Stimulated activated naive CD4-positive, alpha-beta T cell treated with Interleukin-2 at 50 U/mL for 16 hours (primary cell): ENCODE data around the gene DUS2.
A peak's percentile ranks its signal among the peaks of the same experiment; 100 is the strongest.

Experiments
- DNase-seq: peaks from one replicate; lab custom pipeline; 2025; lab: John Stamatoyannopoulos, UW

The DUS2 gene

DNA sequence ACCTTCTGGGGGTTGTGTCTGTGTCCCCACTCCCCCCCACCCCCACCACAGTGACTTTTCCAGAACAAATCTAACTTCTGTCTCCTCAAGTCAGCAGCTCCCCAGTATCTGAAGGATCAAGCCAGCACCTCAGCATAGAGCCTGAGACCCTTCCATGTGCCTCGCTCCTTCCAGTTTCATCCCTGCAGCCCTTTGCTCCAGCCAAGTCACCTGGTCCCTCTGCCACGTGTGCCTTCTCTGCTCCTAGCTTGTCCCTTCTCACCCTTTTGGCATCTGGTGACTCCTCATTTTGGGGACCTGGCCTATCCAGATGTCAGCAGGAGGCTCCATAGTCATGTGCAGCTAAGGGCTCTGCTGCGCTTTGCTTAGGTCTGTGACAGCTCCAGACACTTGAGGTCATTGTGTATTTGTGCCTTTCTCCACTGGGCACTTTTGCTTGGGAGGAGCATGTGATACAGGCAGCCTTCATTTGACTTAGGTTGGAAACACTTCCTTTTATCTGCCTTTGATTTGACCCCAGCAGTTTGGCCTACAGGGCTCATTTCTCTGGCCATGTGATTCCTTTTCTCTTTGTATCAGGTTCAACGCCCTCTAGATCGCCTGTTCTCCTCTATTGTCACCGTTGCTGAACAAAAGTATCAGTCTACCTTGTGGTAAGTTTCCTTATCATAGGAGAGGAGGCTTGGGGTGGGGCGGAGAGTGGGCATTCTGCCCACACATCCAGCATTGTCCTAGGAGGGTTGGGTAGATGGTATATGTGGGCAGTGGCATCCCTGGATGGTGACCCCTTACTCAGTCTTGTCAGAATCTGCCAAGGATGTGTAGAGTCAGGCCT lies 55.0 kb downstream of the DUS2 start:
- DNase-seq, result no peak

DNA sequence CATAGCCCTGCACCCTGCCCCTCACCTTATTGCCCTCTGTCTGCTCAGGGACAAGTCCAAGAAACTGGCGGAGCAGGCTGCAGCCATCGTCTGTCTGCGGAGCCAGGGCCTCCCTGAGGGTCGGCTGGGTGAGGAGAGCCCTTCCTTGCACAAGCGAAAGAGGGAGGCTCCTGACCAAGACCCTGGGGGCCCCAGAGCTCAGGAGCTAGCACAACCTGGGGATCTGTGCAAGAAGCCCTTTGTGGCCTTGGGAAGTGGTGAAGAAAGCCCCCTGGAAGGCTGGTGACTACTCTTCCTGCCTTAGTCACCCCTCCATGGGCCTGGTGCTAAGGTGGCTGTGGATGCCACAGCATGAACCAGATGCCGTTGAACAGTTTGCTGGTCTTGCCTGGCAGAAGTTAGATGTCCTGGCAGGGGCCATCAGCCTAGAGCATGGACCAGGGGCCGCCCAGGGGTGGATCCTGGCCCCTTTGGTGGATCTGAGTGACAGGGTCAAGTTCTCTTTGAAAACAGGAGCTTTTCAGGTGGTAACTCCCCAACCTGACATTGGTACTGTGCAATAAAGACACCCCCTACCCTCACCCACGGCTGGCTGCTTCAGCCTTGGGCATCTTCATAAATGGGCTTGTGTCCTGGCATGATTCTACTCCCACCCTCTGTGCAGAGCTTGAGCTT lies 55.8 kb downstream of the DUS2 start:
- DNase-seq, result no peak

DNA sequence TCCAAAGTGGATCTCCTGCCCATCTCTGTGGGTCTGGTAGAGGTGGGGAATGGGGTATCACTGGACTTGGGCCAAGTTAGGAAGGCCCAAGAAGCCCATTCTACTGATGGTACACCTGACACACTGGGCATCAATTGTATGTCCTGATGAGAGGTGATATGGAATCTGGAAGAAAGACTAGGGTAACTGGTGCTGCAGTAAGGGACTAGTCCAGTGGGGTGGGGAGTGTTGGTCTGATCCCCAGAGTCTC lies 56.2 kb downstream of the DUS2 start:
- no peak for DNase-seq

DNA sequence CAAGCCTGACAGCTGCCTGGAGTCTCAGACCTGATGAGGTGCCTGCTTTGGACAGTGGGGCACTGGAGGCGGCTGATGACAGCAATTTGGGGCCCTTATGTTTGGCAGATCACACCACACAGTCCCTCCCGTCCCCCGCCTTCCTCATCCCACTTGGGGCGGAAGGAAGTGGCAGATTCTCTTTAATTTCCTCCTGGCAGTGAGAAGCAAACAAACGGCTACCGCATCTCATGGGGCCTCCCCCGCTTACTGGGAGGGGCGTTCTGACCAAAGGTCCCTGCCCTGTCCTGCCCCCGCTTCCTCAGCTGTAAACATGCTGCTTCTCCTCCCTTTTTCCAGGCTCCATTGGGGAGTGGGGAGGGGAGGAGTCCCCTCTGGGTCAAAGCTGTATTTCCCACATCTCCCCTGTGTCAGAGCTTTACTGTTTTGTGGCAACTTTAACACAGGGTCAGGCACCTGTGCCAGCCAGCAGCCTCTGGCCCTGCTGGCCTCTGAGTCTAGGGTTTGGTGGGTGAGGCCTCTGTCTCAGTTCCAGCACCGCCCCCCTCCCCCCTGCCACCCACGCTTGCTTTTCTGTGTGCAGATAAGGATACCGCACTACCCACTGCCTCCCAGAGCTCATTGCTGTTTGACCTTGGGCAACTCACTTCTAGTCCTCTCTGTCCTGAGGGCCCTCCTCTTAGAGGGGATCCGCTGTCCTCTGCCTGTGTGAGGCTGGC lies 56.7 kb downstream of the DUS2 start:
- peak; percentile 69 for DNase-seq

DNA sequence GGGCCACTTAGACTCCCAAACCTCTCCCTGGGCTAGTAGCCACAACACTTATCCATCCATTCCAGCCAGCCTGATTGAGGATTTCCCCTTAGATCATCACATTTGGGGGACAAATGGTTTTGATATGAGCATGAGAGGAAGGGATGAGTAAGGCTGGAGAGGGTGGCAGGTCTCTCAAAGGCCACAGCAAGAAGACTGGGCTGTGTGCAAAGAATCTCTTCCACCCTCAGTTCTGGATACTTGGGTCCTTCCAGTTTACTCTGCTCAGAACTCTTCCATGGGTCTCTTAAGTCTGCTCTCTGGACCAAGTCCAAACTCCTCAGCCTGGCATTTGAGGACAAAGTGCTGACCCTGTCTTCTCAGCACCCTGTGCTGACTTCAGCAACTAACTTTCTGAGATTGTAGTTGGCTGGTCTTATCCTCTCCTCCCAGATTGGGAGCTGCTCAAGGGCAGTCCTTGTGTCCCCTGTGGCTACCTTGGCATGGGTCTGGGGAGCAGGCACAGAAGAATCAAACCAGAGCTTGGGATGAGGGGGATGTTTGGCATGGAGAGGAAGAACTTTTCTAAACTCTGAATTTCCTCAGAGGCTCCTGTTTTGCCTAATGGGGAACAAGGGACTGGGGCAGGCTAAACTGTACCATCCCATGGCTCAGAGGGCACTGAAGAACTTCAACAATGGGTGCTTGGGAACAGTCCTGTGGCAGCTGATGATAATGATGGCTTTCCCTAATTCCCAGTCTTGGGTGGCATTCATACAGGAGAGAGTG lies 59.0 kb downstream of the DUS2 start:
- no peak for DNase-seq

DNA sequence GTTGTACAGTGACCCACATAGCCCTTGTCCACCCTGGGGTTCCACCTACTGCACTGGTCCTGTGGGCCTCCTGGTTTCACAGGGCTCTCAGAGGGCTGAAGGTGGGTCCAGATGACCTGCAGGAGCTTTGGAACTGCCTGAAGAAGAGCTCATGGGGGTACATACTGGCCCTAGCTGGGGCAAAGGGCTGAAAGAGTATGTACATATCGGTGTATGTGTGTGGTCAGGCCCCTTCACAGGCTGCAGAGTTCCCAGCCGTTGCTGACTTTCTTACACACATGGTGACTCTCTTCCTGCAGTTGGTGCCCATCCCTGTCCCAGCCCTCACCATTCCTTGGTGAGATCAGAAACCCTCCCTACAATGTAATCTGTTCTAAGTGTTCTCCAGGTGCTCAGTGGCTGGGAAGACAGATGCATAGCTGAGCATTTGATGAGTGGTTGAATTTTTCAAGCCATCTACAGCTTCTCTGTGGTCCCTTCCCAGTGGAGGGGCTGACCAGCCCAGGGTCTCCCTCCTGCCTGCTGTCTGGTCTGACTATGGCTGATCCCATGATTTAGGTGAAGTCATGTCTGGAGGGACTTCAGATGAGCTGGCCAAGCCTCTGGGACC lies 59.6 kb downstream of the DUS2 start:
- DNase-seq, result no peak

DNA sequence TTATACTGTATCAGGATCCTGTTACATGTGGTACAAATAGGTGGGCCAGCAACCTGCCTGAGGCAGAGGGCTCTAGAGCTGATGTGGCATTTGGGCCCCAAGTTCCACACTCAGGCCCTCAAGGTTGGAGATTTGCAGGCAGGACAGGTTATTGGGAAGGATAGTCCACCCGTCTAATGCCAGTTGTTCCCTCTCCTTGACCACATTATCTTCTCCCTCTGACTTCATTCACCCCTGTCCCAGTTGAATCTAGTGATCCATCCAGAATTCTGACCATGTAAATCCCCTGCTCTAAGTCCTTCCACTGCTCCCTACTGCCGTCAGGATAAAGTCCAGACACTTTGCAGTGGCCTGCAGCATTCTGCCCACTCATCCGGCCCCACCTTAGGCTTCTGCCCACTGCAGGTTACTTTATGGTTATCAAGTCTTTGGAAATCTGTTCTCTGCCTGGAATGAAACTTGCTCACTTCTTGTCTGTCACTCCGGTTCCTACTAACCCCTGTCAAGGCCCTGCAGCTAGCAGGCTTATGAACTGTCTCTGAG lies 60.2 kb downstream of the DUS2 start:
- no peak for DNase-seq

DNA sequence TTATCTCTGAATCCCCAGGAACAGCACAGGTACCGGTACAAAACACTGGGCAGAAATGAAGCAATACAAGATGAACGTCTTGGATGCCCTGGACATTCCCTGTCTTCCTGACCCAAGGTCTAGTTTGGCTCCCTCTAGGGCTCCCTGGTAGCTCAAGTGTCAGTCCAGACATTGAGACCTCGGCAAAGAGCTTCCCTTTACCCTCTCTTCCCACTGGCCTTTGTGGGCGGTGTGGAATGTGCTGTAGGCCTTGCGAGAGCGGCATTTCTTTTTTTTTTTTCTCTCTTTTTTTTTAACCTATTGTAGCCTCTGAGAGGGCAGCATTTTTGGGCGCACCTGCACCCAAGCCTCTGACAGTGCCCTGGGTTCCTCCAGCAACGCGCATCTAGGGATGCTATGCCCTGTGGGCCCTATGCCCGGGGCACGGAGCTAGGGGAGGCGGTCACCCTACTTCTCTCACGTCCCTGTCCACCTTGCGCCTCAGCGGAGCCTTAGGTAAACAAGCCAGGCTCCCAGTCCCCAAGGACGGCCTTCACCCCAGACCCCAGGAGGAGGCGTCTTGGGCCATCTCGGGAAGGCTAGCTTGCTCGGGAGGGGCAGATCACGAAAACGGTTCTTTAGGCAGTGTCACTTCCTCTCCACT lies 60.9 kb downstream of the DUS2 start:
- DNase-seq, result no peak

DNA sequence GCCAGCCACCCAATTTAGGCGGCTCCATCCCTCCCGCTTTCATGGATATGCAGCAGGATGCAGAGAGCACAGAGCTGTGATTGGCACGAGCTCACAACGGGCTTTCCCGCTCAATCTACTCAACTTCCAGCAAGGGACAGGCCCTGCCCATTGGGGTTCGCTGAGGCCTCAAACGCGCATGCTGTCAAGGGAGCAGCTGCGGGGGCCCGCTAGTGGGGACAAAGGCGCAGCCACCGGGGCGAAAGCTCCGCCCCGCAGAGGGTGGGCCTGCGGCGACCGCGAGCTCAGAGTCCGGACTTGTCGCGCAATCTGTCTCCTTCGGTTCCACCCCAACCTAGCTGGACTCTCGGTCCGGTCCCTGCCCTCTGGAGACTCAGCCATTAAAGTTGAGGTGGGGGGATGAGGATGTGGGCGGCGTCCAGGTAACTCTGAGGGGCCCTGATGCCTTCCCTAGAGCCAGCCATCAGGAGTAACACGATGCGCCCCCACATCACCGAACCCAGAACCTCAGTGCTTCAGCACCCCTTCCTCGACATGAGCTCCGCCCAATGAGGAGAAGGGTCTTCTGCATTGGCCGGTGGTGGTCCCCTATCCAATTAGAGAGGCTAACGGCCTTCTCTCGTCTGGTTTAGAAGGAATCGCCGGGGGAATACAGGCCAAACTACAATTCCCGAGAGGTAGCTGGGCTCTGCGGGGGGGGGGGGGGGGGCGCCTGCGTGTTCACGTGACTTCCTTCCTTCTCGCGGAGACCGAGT lies 61.6 kb downstream of the DUS2 start:
- DNase-seq, result peak; percentile 86

DNA sequence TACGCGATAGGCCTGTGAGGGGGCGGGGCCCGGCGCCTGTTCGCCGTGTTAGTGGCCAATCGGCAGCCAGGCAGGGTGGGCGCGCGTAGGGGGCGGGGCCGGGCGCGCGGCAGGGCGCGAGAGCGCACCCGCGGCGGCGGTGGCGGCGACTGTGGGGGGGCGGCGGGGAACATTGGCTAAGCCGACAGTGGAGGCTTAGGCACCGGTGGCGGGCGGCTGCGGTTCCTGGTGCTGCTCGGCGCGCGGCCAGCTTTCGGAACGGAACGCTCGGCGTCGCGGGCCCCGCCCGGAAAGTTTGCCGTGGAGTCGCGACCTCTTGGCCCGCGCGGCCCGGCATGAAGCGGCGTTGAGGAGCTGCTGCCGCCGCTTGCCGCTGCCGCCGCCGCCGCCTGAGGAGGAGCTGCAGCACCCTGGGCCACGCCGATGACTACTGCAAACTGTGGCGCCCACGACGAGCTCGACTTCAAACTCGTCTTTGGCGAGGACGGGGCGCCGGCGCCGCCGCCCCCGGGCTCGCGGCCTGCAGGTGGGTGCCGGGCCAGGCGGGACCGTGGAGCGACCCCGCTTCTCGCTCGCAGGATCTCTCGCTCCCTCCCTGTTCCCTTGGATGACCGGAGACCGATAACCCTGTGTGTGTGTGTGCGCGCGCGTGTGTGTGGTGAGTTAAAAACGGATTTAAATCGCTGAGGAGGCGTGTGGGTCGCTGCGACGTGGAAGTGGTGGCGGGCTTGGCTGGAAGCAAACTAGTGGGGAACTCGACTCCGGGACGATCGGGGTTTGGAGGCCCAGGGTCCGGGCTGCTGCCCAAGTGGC lies 62.4 kb downstream of the DUS2 start, which contains the start of gene NFATC3:
NFATC3 (plus strand) TSS at position 112 of the 813 bp plus-strand sequence; CDS start at position 424, 312 bp downstream.
- peak; percentile 99 for DNase-seq

DNA sequence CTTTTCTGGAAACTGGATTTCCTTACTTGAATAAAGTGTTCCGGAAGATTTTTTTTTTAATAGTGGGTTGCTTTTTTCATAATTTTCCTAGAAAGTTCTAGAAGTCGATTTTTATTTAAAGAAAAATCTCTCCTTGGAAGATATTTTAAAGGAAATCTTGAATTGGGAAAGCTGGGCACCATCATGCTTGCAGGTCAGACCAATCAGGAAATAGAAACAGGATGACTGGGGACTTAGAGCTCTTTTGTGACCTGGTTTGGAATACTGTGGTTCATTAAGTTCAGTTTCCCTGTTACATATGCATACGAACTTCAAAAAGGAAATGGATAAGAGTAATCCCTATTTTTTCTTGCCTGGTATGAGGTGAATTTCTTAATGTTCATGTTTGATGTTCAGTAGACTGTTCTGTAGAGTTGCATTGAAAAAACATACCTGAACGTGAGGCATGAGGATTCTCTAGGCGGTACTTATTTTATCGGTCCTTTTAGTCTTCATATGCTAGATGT lies 63.3 kb downstream of the DUS2 start:
- no peak for DNase-seq

DNA sequence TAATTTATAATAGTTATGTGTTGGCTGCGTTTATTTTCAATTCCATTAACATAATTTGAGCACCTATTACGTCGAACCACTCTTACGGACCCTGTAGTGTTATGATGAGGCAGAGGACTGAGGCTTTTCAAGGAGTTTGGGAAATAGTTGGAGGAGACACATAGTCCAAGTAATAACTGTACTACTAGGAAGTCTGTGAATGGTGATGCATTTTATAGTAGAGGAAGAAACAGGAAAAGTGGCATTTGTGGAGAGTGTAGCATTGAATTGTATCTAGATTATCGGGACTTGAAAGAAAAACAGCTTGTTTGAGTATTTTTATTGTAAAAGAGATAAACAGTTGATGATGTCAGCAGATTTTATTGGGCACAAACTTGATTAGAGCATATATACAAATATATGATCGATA lies 63.8 kb downstream of the DUS2 start:
- DNase-seq, result no peak

DNA sequence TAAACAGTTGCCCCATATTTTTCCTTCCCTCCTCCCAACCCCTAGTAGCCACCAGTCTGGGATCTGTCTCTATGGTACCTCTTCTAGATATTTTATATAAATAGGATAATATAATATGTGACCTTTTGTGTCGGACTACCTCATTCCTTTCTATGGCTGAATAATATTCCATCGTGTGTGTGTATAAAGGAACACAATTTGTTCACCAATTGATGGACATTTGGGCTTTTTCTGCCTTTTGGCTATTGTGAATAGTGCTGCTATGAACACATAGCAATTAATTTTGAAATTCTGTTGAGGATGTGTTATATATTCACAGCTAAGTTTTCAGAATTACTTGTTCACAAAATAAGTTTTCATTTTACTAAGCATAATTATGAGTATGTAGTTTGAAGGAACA lies 64.6 kb downstream of the DUS2 start:
- DNase-seq, result no peak

DNA sequence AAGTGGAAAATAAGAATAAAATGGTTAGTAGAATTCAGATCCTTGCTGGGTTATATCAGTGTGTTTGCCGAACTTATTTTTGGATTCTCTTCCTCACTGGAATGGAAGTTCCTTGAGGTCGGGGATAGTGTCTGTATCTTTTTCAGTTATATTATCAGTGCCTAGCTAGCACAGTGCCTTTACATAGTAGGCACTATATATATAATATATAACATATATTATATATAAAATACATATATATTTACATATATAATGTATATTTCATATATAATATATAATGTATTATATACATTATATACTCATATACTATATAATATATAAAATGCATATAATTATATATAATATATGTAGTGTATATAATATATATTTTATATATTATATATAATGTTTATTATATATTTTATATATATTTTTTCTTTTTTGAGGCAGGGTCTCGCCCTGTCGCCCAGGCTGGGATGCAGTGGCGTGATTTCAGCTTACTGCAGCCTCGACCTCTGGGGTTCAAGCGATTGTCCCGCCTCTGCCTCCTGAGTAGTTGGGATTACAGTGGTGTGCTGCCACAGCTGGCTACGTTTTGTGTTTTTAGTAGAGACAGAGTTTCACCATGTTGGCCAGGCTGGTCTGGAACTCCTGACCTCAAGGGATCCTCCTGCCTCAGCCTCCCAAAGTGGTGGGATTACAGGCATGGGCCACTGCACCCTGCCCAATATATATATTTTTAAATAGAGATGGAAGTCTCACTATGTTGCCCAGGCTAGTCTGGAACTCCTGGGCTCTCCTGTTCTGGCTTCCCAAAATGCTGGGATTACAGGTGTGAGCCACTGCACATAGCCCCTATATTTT lies 65.3 kb downstream of the DUS2 start:
- no peak for DNase-seq

DNA sequence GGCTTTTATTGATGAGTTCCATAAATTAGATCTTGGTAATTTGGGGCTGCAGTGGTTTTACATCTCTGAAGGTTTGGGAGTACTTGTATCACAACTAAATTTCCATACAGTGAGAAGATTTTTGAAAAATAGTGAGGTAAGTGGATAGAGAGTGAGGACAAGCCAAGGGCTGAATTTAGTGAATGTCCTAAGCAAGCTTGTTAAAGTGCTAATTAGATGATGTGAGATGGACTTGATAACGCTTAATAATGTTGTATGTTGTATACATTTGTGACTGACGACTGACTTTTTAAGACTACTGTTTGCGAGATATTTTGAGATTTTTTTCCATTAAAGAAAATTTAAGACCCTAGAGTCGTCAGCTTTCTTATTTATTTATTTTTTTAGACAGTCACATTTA lies 66.0 kb downstream of the DUS2 start:
- DNase-seq, result no peak

DNA sequence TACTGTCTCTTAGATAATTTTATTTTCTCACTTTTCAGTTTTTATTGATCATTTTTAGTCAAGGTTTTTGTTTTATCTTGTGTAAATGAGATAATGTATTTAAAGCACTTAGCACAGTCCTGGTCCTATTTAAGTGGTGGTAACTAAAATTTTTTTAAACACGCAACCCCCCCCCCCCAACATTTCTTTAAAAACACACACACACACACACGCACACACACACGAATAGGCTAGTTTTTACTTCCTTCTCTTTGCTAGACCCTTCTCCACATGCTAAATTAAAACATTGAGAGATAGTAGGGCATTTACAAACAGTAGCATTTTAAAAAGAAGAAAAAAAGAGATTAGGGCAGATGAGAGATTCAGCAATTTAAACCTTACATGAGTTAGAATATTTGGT lies 67.0 kb downstream of the DUS2 start:
- no peak for DNase-seq

DNA sequence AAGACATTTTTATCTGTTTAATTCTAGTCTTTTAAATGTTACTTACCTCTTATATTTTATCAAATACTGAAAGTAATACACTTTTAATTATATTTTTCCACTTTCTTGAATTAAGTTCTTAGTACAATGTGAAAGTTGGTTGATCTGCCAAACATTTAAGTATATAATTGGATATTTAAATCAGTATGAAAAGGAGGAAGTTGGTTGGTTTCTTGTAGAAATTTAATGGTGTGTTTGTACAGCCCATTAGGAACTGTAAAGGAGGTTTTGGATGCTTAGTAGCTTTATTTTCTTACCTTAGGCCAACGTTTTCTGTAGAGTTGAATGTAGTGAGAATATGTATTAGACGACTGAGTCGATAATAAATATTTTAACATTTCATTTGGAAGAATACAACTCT lies 67.4 kb downstream of the DUS2 start:
- no peak for DNase-seq
